ENCODE data around the gene SLC25A29.

The SLC25A29 gene

GRCh38 chr14:100246809-100247428, 59.3 kb downstream of the SLC25A29 start:
- no peak for DNase-seq (ENCODE audit: low read depth, low spot score)
- no peak overlapping the region for H3K27ac ChIP-seq

- H3K27ac ChIP-seq = no peak overlapping the region
- DNase-seq (ENCODE audit: low read depth, low spot score) = no peak
Measured at GRCh38 chr14:100243020-100243419, 63.2 kb downstream of the SLC25A29 start.

GRCh38 chr14:100241279-100241678, 65.0 kb downstream of the SLC25A29 start:
- H3K27ac ChIP-seq = peak overlapping the region; percentile 95
- DNase-seq (ENCODE audit: low read depth, low spot score) = no peak
